SK-N-SH treated with all-trans-retinoic acid at 6 μM for 48 hours (cell line): ENCODE results near the gene SEMA4B.

ENCODE experiments used
- ATAC-seq: fragments of 200-7000 bp; cut with Tn5 transposase; 3 replicates; pipeline ENCODE4 v1.9.1; 2020; ENCODE audit warnings: mild to moderate bottlenecking, moderate library complexity
- ARNTL ChIP-seq: fragments of 450-650 bp; formaldehyde crosslinking; IDR thresholded peaks from 2 replicates; pipeline ENCODE4 v1.5.0; 2020; ENCODE audit warnings: low read depth, mild to moderate bottlenecking, moderate library complexity, borderline replicate concordance
- BACH2 ChIP-seq: fragments of 250-450 bp; sonication (Bioruptor Pico); IDR thresholded peaks from 2 replicates; pipeline ENCODE4 v1.9.0; 2021; ENCODE audit warnings: mild to moderate bottlenecking, borderline replicate concordance
- CREB5 ChIP-seq: fragments of 250-450 bp; sonication (Bioruptor Pico); IDR thresholded peaks from 2 replicates; pipeline ENCODE4 v1.5.1; 2020; ENCODE audit warnings: low read depth, mild to moderate bottlenecking, moderate library complexity
- CSDC2 ChIP-seq: fragments of 250-450 bp; sonication (Bioruptor Pico); IDR thresholded peaks from 2 replicates; pipeline ENCODE4 v1.5.0; 2020; ENCODE audit warnings: mild to moderate bottlenecking, moderate library complexity
- ESRRG ChIP-seq: fragments of 250-450 bp; sonication (Bioruptor Pico); IDR thresholded peaks from 2 replicates; pipeline ENCODE4 v1.6.1; 2021; ENCODE audit warnings: mild to moderate bottlenecking
- GLIS3 ChIP-seq: fragments of 250-450 bp; sonication (Bioruptor Pico); IDR thresholded peaks from 2 replicates; pipeline ENCODE4 v1.5.0; 2020; ENCODE audit warnings: mild to moderate bottlenecking, moderate library complexity
- ISL1 ChIP-seq: fragments of 250-450 bp; sonication (Bioruptor Pico); IDR thresholded peaks from 2 replicates; pipeline ENCODE4 v2.1.2; 2022; ENCODE audit warnings: mild to moderate bottlenecking, moderate library complexity
- POU6F1 ChIP-seq: fragments of 250-450 bp; sonication (Bioruptor Pico); IDR thresholded peaks from 2 replicates; pipeline ENCODE4 v1.8.0; 2021; ENCODE audit warnings: low read depth, mild to moderate bottlenecking, moderate library complexity, borderline replicate concordance
- PPARA ChIP-seq: fragments of 250-450 bp; sonication (Bioruptor Pico); IDR thresholded peaks from 2 replicates; pipeline ENCODE4 v1.5.0; 2020; ENCODE audit warnings: mild to moderate bottlenecking, borderline replicate concordance
- RARB ChIP-seq: fragments of 250-450 bp; sonication (Bioruptor Pico); IDR thresholded peaks from 2 replicates; pipeline ENCODE4 v1.8.0; 2021; ENCODE audit warnings: mild to moderate bottlenecking, moderate library complexity
- SNAI2 ChIP-seq: fragments of 250-450 bp; sonication (Bioruptor Pico); IDR thresholded peaks from 2 replicates; pipeline ENCODE4 v1.5.0; 2020; ENCODE audit warnings: mild to moderate bottlenecking, moderate library complexity
- TCF4 ChIP-seq: fragments of 250-450 bp; sonication (Bioruptor Pico); IDR thresholded peaks from 2 replicates; pipeline ENCODE4 v1.8.0; 2021; ENCODE audit warnings: mild to moderate bottlenecking, moderate library complexity, borderline replicate concordance
- TOX ChIP-seq: fragments of 250-450 bp; sonication (Bioruptor Pico); IDR thresholded peaks from 2 replicates; pipeline ENCODE4 v1.8.0; 2021; ENCODE audit warnings: mild to moderate bottlenecking, moderate library complexity, borderline replicate concordance
- TSHZ2 ChIP-seq: fragments of 250-450 bp; sonication (Bioruptor Pico); IDR thresholded peaks from 2 replicates; pipeline ENCODE4 v1.5.0; 2020; ENCODE audit warnings: mild to moderate bottlenecking, moderate library complexity
- ZC3H10 ChIP-seq: fragments of 250-450 bp; sonication (Bioruptor Pico); IDR thresholded peaks from 2 replicates; pipeline ENCODE4 v1.5.1; 2021; ENCODE audit warnings: mild to moderate bottlenecking, moderate library complexity
- ZFP3 ChIP-seq: fragments of 250-450 bp; sonication (Bioruptor Pico); IDR thresholded peaks from 2 replicates; pipeline ENCODE4 v1.5.0; 2020; ENCODE audit warnings: mild to moderate bottlenecking, moderate library complexity
- ZFP30 ChIP-seq: fragments of 450-650 bp; formaldehyde crosslinking; IDR thresholded peaks from 2 replicates; pipeline ENCODE4 v1.5.0; 2022; ENCODE audit warnings: mild to moderate bottlenecking, moderate library complexity
- ZNF565 ChIP-seq: fragments of 450-650 bp; formaldehyde crosslinking; conservative IDR thresholded peaks from 2 replicates; pipeline ENCODE4 v1.5.0; 2020; ENCODE audit warnings: low read depth, mild to moderate bottlenecking, moderate library complexity
- ZNF70 ChIP-seq: fragments of 450-650 bp; formaldehyde crosslinking; IDR thresholded peaks from 2 replicates; pipeline ENCODE4 v1.5.0; 2020; ENCODE audit warnings: mild to moderate bottlenecking, moderate library complexity
- ZNF8 ChIP-seq: fragments of 450-650 bp; formaldehyde crosslinking; IDR thresholded peaks from 2 replicates; pipeline ENCODE4 v1.5.0; 2020; ENCODE audit warnings: mild to moderate bottlenecking, moderate library complexity
- TF ChIP-seq, protein P1 (sequence below): fragments of 250-450 bp; sonication (Bioruptor Pico); IDR thresholded peaks from 2 replicates; pipeline ENCODE4 v1.8.0; 2020; ENCODE audit warnings: mild to moderate bottlenecking, moderate library complexity, borderline replicate concordance
- TF ChIP-seq, protein P2 (sequence below): fragments of 250-450 bp; sonication (Bioruptor Pico); IDR thresholded peaks from 2 replicates; pipeline ENCODE4 v1.5.1; 2021; ENCODE audit warnings: mild to moderate bottlenecking, moderate library complexity

Gene SEMA4B

DNA sequence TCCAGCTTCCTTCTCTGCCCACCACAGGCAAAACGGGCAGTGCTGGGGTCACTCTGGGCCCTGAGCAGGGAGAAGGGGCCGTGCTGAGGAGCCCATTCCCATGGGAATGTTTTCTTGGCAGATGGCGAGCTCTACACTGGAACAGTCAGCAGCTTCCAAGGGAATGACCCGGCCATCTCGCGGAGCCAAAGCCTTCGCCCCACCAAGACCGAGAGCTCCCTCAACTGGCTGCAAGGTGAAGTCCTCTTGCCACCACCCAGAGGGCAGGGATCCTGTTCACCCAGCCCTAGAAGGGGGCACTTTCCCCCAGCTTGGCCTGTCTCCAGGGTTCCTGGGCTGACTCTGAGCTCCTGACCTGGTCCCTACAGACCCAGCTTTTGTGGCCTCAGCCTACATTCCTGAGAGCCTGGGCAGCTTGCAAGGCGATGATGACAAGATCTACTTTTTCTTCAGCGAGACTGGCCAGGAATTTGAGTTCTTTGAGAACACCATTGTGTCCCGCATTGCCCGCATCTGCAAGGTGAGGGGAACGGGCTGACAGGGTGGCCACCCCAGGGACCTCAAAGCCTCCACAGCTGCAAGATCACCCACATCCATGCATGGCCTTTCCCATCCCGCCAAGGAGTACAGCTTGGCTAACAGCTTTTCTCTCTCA, 20.2 kb downstream of the SEMA4B start:
- ATAC-seq: peak; percentile 92
- TF ChIP-seq CSDC2 (no peak), CREB5 (CRISPR knock-in tag) (no peak), POU6F1 (CRISPR knock-in tag) (no peak), TOX (CRISPR knock-in tag) (no peak), GLIS3 (CRISPR knock-in tag) (no peak), ARNTL (no peak), ZC3H10 (no peak), ISL1 (CRISPR knock-in tag) (no peak), TSHZ2 (CRISPR knock-in tag) (no peak), SNAI2 (CRISPR knock-in tag) (no peak), ZFP3 (no peak), TCF4 (CRISPR knock-in tag) (no peak), RARB (CRISPR knock-in tag) (no peak), ESRRG (CRISPR knock-in tag) (no peak), BACH2 (CRISPR knock-in tag) (no peak), ZNF565 (no peak)
- TF ChIP-seq, protein P1, sequence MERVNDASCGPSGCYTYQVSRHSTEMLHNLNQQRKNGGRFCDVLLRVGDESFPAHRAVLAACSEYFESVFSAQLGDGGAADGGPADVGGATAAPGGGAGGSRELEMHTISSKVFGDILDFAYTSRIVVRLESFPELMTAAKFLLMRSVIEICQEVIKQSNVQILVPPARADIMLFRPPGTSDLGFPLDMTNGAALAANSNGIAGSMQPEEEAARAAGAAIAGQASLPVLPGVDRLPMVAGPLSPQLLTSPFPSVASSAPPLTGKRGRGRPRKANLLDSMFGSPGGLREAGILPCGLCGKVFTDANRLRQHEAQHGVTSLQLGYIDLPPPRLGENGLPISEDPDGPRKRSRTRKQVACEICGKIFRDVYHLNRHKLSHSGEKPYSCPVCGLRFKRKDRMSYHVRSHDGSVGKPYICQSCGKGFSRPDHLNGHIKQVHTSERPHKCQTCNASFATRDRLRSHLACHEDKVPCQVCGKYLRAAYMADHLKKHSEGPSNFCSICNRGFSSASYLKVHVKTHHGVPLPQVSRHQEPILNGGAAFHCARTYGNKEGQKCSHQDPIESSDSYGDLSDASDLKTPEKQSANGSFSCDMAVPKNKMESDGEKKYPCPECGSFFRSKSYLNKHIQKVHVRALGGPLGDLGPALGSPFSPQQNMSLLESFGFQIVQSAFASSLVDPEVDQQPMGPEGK: no peak

DNA sequence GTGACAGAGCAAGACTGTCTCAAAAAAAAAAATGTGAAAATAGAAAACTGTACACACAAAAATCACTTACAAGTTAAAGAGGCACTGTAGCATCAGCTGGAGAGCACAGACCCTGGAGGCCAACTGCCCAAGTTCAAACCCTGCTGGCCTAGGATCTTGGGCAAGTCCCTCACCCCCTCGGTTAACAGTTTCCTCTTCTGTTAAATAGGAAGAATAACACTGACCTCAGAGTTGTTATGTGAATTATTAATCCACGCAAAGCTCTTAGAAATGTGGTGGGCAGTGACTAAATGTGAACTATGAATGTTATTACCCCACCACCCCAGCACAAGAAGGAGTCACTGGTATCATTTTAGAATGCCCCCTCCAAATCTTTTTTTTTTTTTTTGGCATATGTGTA, 21.4 kb downstream of the SEMA4B start:
- ATAC-seq: no peak
- TF ChIP-seq CREB5 (CRISPR knock-in tag) (no peak), ZNF8 (no peak), ZNF70 (CRISPR knock-in tag) (no peak), ARNTL (no peak), ZFP3 (no peak), ZFP30 (CRISPR knock-in tag) (no peak), ESRRG (CRISPR knock-in tag) (no peak), BACH2 (CRISPR knock-in tag) (no peak), PPARA (CRISPR knock-in tag) (no peak), SNAI2 (CRISPR knock-in tag) (no peak), POU6F1 (CRISPR knock-in tag) (no peak), RARB (CRISPR knock-in tag) (no peak), ISL1 (CRISPR knock-in tag) (no peak), ZC3H10 (no peak), GLIS3 (CRISPR knock-in tag) (no peak), TCF4 (CRISPR knock-in tag) (no peak)
- TF ChIP-seq, protein P2, sequence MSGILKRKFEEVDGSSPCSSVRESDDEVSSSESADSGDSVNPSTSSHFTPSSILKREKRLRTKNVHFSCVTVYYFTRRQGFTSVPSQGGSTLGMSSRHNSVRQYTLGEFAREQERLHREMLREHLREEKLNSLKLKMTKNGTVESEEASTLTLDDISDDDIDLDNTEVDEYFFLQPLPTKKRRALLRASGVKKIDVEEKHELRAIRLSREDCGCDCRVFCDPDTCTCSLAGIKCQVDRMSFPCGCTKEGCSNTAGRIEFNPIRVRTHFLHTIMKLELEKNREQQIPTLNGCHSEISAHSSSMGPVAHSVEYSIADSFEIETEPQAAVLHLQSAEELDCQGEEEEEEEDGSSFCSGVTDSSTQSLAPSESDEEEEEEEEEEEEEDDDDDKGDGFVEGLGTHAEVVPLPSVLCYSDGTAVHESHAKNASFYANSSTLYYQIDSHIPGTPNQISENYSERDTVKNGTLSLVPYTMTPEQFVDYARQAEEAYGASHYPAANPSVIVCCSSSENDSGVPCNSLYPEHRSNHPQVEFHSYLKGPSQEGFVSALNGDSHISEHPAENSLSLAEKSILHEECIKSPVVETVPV (CRISPR knock-in tag): no peak
- TF ChIP-seq, protein P1: no peak
